Cardiac fibroblast (primary cell): ENCODE measurements around the gene SPATA7.

Source experiments
- DNase-seq, 2 donors: peaks; one replicate each; pipeline versions ENCODE4 v3.0.0 to v3.0.0-alpha.2; 2010; ENCODE audit warnings: low read depth in 2 of 2
- H3K4me3 ChIP-seq, 2 donors: replicated peaks in 1 of 2; 1 replicate in 1 of 2; 2 replicates in 1 of 2; pipeline ENCODE4 v1.5.1; 2011; ENCODE audit warnings: low read depth in 2 of 2, low read length in 2 of 2, mild to moderate bottlenecking in 2 of 2, moderate library complexity in 1 of 2
- TF ChIP-seq, protein P1 (sequence below): IDR thresholded peaks from one replicate; pipeline ENCODE4 v1.5.1; 2011; ENCODE audit warnings: low read depth, mild to moderate bottlenecking, low read length, inconsistent platforms

Gene SPATA7

DNA sequence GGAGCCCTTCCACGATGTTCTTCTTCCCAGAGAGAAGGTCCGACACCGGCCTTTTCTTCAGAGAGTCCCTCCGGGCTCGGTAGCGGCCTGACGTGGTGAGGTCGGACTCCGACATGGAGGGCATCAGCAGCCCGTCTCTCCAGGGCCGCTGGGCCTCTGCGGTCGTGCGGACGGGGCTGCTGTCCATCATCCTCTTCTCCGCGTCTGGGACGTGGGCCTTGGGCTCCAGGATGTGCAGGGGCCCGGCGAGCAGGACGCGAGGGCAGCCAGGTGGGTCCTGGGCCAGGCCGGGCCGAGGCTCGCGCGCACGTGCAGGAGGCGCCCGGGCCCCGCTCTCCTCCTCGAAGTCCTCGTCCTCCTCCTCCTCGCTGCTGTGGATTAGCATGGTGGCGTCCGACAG, 93.5 kb downstream of the SPATA7 start:
- TF ChIP-seq, protein P1, sequence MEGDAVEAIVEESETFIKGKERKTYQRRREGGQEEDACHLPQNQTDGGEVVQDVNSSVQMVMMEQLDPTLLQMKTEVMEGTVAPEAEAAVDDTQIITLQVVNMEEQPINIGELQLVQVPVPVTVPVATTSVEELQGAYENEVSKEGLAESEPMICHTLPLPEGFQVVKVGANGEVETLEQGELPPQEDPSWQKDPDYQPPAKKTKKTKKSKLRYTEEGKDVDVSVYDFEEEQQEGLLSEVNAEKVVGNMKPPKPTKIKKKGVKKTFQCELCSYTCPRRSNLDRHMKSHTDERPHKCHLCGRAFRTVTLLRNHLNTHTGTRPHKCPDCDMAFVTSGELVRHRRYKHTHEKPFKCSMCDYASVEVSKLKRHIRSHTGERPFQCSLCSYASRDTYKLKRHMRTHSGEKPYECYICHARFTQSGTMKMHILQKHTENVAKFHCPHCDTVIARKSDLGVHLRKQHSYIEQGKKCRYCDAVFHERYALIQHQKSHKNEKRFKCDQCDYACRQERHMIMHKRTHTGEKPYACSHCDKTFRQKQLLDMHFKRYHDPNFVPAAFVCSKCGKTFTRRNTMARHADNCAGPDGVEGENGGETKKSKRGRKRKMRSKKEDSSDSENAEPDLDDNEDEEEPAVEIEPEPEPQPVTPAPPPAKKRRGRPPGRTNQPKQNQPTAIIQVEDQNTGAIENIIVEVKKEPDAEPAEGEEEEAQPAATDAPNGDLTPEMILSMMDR, result no peak
- H3K4me3 ChIP-seq, result no peak overlapping the region
- DNase-seq, result no peak

GRCh38 chr14:88479574-88479987, 94.1 kb downstream of the SPATA7 start:
- TF ChIP-seq, protein P1, result no peak
- no peak for DNase-seq
- H3K4me3 ChIP-seq, result no peak overlapping the region

DNA sequence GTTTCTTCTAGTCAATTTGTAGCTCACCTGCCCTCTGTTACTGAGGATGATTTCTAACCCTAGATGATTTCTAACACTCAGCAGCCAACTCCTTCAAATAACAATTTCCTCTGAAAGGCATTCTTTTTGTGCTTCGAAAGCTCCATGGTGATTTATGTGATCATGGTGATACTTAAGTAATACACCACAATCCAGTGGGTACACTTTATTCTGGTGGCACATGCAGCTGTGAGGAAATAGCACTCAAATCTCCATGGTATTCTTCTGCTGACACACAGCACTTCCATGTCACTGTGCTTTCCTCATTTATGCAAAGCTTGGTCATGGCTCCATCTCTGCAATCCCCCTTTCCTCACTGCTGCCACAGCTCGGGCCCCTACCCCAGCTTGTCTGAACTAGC, 95.6 kb downstream of the SPATA7 start:
- TF ChIP-seq, protein P1, result no peak
- no peak for DNase-seq
- no peak overlapping the region for H3K4me3 ChIP-seq

DNA sequence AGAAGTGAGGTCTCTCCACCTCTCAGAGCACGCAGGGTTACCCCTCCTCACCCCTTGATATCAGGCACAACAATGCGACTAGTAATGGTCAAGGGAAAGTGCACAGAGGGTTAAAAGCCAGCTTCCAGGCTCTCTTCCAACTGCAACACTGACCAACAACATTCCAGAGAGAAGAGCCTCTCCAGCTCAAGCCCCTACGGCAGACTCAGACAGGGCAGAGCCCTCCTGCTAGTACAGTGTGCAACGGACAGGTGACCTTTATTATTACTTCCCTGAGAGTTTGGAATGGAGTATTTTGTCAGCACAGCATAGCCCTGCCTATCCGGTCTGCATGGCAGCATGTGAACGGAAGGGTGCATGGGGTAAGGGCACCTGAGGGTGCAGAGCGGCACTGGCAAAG, 96.3 kb downstream of the SPATA7 start:
- H3K4me3 ChIP-seq, result no peak overlapping the region
- DNase-seq, result no peak
- TF ChIP-seq, protein P1, result no peak

DNA sequence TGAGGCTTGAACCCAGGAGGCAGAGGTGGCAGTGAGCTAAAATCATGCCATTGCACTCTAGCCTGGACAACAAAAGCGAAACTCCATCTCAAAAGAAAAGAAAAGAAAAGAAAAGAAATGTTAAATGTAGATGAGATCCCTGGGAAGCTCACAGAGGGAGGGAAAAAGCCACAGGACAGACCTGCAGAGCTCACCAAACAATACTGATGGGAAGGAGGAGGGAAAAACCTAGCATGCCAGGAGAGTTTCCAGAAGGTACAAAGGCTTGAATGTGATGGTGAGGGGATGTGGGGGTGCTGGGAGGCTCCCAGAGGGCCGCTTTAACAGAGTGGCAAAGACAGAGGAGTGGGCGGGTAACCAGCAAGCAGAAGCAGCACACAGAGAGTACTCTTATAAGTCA, 97.1 kb downstream of the SPATA7 start:
- H3K4me3 ChIP-seq, result no peak overlapping the region
- DNase-seq, result no peak
- TF ChIP-seq, protein P1, result no peak
